ENCODE data around the gene ELMO1.

The ELMO1 gene

DNA sequence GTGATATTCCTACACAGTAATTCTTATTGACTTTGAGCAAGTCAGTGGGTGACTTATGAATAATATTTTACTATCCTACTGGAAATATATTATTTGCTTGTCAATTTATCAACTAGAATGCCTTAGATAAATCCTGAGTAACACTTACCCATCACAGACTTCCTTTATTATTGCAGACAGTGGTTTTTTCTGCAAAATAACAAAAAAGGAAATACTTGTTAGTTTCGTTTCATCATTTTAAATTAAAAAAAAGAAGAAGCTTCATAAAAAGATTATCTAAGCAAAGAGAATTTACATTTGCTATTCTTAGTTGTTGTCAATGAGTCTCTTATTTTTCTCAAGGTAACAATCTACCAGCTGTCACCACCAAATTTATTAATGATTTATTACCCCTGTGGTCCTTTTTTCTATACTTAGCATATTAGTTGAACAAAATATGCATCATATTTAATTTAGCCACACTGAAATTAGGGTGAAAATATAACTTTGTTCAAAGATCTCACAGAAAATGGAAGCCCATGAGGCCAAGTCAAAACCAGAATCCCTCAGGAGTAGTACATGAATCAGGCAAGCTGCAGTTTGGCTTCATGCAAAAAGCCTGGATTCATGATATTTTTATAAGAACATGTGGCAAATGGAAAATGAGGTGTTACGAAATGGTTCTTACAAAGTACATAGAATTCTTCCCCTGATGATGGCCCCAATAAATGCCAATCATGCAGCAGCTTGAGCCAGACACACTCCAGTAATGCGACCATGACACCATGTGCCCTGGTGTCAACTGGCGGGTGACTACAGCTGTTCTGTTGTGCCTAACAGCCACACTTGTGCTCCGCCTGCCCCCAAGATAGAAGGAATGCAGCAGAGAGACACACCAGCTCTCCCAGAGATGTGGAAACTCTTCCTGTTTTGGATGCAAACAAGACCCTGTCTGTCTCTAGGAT, 132.6 kb downstream of the ELMO1 start:
- H3K4me3 ChIP-seq (ENCODE audit: low read depth in 1 of 2, low read length in 2 of 2), result no peak overlapping the region
- H3K9ac ChIP-seq (ENCODE audit: low read length), result no peak overlapping the region
- no peaks in the 10 kb centered on the region for H3K4me1 ChIP-seq (ENCODE audit: insufficient read depth, low read length)
- H3K9me3 ChIP-seq (ENCODE audit: low read length), result no peaks in the 10 kb centered on the region
- H3K27ac ChIP-seq (ENCODE audit: low read depth, low read length), result no peak overlapping the region
- H3K27me3 ChIP-seq (ENCODE audit: control insufficient read depth in 1 of 2, insufficient read depth in 2 of 2, low read length in 2 of 2), result no peaks in the 10 kb centered on the region
- no peaks in the 10 kb centered on the region for H3K36me3 ChIP-seq (ENCODE audit: insufficient read depth, low read length)

DNA sequence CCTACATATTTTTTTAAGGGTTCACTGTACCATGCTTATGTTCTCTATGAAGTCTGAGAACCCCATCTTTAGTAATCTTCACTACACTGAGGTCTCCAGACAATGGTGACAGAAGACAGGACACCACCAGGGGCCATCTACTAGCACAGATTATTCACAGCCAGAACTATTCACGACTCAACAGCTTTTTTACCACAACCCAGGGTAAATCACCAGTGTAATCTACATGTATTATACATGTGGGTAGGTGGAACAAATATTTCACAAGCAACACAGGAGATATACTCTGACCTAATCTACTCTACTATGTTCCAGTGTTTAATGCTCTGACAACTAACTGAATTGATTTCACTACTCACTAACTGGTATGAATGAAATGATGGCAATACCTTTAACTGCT, 136.1 kb downstream of the ELMO1 start:
- Histone ChIP-seq H3K9ac (ENCODE audit: low read length) (no peak overlapping the region), H3K9me3 (ENCODE audit: low read length) (no peaks in the 10 kb centered on the region), H3K27ac (ENCODE audit: low read depth, low read length) (no peak overlapping the region), H3K27me3 (ENCODE audit: control insufficient read depth in 1 of 2, insufficient read depth in 2 of 2, low read length in 2 of 2) (no peaks in the 10 kb centered on the region), H3K4me3 (ENCODE audit: low read depth in 1 of 2, low read length in 2 of 2) (no peak overlapping the region), H3K36me3 (ENCODE audit: insufficient read depth, low read length) (no peaks in the 10 kb centered on the region), H3K4me1 (ENCODE audit: insufficient read depth, low read length) (no peaks in the 10 kb centered on the region)

DNA sequence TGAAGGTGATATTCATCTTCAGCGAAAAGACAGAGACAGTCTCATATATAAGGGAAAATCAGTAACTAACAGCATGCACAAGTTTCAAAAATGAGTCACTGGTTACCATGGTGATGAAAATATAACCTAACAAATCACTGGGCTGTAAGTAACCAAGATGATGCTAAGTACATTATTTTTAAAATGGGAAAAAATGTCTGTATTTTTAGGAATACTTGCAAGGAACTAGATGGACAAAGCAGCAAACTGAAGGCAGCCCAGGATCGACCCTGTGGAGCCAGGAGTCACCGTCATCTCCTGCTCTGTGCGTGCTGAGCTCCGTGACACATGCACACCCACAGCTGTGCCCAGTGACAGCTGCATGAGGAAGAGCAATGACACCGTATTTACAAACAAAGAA, 137.3 kb downstream of the ELMO1 start:
- Histone ChIP-seq H3K9ac (ENCODE audit: low read length) (no peak overlapping the region), H3K9me3 (ENCODE audit: low read length) (no peaks in the 10 kb centered on the region), H3K4me1 (ENCODE audit: insufficient read depth, low read length) (no peaks in the 10 kb centered on the region), H3K27ac (ENCODE audit: low read depth, low read length) (no peak overlapping the region), H3K27me3 (ENCODE audit: control insufficient read depth in 1 of 2, insufficient read depth in 2 of 2, low read length in 2 of 2) (no peaks in the 10 kb centered on the region), H3K36me3 (ENCODE audit: insufficient read depth, low read length) (no peaks in the 10 kb centered on the region), H3K4me3 (ENCODE audit: low read depth in 1 of 2, low read length in 2 of 2) (no peak overlapping the region)

DNA sequence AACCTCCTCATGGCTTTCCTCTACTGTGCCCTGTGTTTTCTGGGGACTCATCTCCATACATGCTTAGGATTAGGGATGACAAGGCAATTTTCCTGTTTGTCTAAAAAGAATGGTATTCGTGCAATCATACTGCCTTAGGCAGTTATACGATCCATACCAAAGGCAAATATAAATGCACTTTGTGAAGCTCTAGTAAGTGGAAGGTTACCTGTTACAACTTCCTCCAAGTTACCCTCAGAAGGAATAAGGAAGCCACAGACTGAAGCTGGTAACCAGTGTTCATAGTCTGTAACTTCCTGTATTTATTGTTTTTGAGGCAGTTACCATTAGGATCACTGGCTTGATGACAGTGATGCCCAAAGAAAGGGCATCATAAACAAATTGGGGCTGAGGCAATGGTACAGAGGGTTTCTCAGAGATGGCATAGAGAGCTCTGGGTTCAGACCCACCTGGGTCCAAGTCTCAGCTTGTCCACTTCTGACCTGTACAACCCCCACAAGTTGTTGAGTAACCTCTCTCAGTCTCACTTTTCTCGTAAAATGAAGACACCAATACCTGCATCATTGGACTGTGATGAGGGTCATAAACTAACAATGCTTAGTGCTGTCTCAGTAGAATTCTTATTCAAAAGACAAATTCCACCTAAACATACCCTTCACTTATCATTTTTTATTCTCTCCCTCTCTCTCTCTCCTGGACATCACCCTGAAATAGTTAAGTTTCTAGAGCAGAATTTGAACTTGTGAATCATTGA, 138.2 kb downstream of the ELMO1 start:
- Histone ChIP-seq H3K9me3 (ENCODE audit: low read length) (no peaks in the 10 kb centered on the region), H3K4me3 (ENCODE audit: low read depth in 1 of 2, low read length in 2 of 2) (no peak overlapping the region), H3K27ac (ENCODE audit: low read depth, low read length) (no peak overlapping the region), H3K9ac (ENCODE audit: low read length) (no peak overlapping the region), H3K27me3 (ENCODE audit: control insufficient read depth in 1 of 2, insufficient read depth in 2 of 2, low read length in 2 of 2) (no peaks in the 10 kb centered on the region), H3K36me3 (ENCODE audit: insufficient read depth, low read length) (no peaks in the 10 kb centered on the region), H3K4me1 (ENCODE audit: insufficient read depth, low read length) (no peaks in the 10 kb centered on the region)

DNA sequence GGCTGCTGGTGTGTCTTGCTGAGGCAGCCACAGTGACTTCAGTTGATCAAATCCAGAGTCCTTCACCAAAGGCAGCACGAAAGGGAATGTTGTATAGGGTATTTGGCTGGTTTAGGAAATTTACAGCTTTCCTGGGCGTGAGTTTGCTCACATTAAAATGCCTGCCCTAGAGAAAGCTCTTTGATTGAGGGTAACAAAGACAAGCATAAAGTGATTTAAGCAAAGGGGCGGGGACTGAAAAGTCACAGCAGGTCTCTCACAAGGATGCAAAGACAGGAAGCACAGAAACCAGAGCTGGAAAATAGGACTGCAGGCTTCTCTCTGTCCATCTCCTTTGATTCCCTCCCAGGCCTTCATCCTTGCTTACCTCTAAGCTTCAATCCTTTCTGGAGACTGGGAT, 139.2 kb downstream of the ELMO1 start:
- no peaks in the 10 kb centered on the region for H3K9me3 ChIP-seq (ENCODE audit: low read length)
- no peak overlapping the region for H3K27ac ChIP-seq (ENCODE audit: low read depth, low read length)
- H3K27me3 ChIP-seq (ENCODE audit: control insufficient read depth in 1 of 2, insufficient read depth in 2 of 2, low read length in 2 of 2), result no peaks in the 10 kb centered on the region
- H3K4me3 ChIP-seq (ENCODE audit: low read depth in 1 of 2, low read length in 2 of 2), result no peak overlapping the region
- no peak overlapping the region for H3K9ac ChIP-seq (ENCODE audit: low read length)
- no peaks in the 10 kb centered on the region for H3K4me1 ChIP-seq (ENCODE audit: insufficient read depth, low read length)
- H3K36me3 ChIP-seq (ENCODE audit: insufficient read depth, low read length), result no peaks in the 10 kb centered on the region

DNA sequence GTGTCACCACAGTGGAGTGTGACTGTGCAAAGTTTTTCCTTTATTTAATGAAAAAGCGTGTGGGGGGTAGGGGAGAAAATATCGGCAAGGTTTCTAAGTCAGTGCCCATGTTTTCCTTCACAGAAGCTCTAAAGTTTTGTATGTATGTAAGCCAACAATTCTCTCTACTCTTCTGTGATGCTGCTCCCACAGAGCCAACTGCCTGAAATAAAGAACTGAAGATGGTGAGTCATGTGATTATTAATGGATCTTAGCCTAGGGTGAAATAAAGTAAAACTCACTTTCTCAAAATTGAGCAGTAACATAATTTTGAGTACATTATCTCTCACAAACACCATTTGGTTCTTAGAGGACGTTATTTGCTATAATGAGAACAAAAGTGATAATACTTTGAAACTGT, 143.7 kb downstream of the ELMO1 start:
- no peak overlapping the region for H3K9ac ChIP-seq (ENCODE audit: low read length)
- no peaks in the 10 kb centered on the region for H3K36me3 ChIP-seq (ENCODE audit: insufficient read depth, low read length)
- no peak overlapping the region for H3K27ac ChIP-seq (ENCODE audit: low read depth, low read length)
- H3K4me1 ChIP-seq (ENCODE audit: insufficient read depth, low read length), result no peaks in the 10 kb centered on the region
- no peaks in the 10 kb centered on the region for H3K27me3 ChIP-seq (ENCODE audit: control insufficient read depth in 1 of 2, insufficient read depth in 2 of 2, low read length in 2 of 2)
- H3K9me3 ChIP-seq (ENCODE audit: low read length), result no peaks in the 10 kb centered on the region
- H3K4me3 ChIP-seq (ENCODE audit: low read depth in 1 of 2, low read length in 2 of 2), result no peak overlapping the region

DNA sequence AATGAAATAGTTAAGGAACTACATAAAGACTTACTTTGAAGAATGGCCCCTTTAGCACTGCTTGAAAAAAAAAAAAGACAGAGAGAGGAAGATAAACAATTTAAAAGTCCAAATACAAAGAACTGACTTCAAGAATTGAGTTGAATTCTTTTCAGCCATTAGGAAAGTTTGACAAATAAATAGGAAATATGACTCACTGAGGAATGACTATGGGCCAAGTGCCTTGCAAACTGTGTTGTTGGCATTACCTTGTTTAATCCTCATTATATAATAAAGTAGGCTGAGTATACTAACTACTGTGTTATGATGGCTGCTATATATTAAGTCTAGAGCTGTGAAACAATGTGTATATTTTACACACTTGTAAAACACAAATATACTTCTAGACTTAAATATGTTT, 151.1 kb downstream of the ELMO1 start:
- no peak overlapping the region for H3K27ac ChIP-seq (ENCODE audit: low read depth, low read length)
- no peaks in the 10 kb centered on the region for H3K9me3 ChIP-seq (ENCODE audit: low read length)

DNA sequence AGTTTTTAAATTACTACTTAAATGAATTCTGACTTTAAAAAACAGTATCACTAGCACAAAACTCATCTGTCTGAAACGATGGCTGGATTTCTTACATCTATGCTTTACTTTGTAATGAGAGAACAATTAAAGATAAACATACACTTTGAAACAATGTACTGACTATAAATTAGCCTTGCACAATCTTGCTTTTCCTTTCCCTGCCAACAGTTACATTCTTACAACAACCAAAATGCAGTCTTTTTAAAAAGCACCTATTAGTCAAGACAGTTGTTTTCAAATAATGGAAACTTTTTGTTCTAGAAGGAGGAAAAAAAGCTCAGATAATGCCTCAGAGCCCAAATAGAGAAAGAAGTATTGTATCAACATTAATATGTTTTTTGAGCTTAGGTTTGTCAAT, 153.3 kb downstream of the ELMO1 start:
- no peak overlapping the region for H3K9ac ChIP-seq (ENCODE audit: low read length)
- H3K4me3 ChIP-seq (ENCODE audit: low read depth in 1 of 2, low read length in 2 of 2), result no peak overlapping the region
- H3K36me3 ChIP-seq (ENCODE audit: insufficient read depth, low read length), result no peaks in the 10 kb centered on the region
- H3K27me3 ChIP-seq (ENCODE audit: control insufficient read depth in 1 of 2, insufficient read depth in 2 of 2, low read length in 2 of 2), result no peaks in the 10 kb centered on the region
- H3K9me3 ChIP-seq (ENCODE audit: low read length), result no peaks in the 10 kb centered on the region
- no peaks in the 10 kb centered on the region for H3K4me1 ChIP-seq (ENCODE audit: insufficient read depth, low read length)
- H3K27ac ChIP-seq (ENCODE audit: low read depth, low read length), result no peak overlapping the region

More for the DNA sequence above, 151.1 kb downstream of the ELMO1 start:
- Histone ChIP-seq H3K9ac (ENCODE audit: low read length) (no peak overlapping the region), H3K4me1 (ENCODE audit: insufficient read depth, low read length) (no peaks in the 10 kb centered on the region), H3K4me3 (ENCODE audit: low read depth in 1 of 2, low read length in 2 of 2) (no peak overlapping the region), H3K27me3 (ENCODE audit: control insufficient read depth in 1 of 2, insufficient read depth in 2 of 2, low read length in 2 of 2) (no peaks in the 10 kb centered on the region), H3K36me3 (ENCODE audit: insufficient read depth, low read length) (no peaks in the 10 kb centered on the region)

DNA sequence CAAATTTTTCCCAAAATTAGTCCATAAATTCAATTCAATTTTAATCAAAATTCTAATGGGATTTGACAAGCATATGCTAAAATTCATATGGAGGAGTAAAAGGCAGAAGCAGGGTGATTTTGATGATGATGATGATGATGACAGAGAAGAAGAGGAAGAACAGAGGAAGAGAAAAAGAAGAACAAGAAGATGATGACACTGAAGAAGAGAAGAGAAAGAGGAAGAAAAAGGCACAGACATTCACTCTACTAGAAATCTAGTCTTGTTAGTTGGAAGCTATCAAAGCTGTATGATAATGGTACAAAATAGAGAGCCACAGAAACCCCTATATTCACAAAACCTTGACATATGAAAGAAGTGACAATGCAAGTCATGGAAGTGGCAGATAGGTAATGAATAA, 157.9 kb downstream of the ELMO1 start:
- H3K4me3 ChIP-seq (ENCODE audit: low read depth in 1 of 2, low read length in 2 of 2), result no peak overlapping the region
- peaks cover 2% of the 10 kb centered on the region for H3K4me1 ChIP-seq (ENCODE audit: insufficient read depth, low read length)
- H3K27me3 ChIP-seq (ENCODE audit: control insufficient read depth in 1 of 2, insufficient read depth in 2 of 2, low read length in 2 of 2), result no peaks in the 10 kb centered on the region
- H3K27ac ChIP-seq (ENCODE audit: low read depth, low read length), result no peak overlapping the region
- no peaks in the 10 kb centered on the region for H3K9me3 ChIP-seq (ENCODE audit: low read length)
- no peak overlapping the region for H3K9ac ChIP-seq (ENCODE audit: low read length)
- H3K36me3 ChIP-seq (ENCODE audit: insufficient read depth, low read length), result no peaks in the 10 kb centered on the region

DNA sequence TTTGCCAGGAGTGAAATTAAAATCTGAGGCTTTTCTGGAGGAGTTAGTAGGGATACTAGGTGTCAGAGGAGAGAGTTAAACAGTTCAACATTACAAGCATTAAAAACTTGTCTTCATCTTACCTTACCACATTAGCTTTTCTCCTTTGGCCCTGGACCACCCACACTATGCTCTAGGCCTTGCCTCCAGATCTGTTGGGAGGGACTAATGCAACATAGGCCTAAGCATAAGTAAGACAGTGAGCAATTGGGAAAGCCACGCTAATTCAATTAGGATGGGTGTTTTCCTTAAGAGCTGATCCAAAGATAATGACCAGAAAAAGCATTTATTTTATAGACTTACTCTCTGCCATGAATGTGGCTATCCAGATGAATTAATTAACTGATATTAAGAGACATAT, 158.9 kb downstream of the ELMO1 start:
- Histone ChIP-seq H3K27ac (ENCODE audit: low read depth, low read length) (no peak overlapping the region), H3K4me1 (ENCODE audit: insufficient read depth, low read length) (peaks cover 3% of the 10 kb centered on the region), H3K27me3 (ENCODE audit: control insufficient read depth in 1 of 2, insufficient read depth in 2 of 2, low read length in 2 of 2) (no peaks in the 10 kb centered on the region), H3K4me3 (ENCODE audit: low read depth in 1 of 2, low read length in 2 of 2) (no peak overlapping the region), H3K36me3 (ENCODE audit: insufficient read depth, low read length) (no peaks in the 10 kb centered on the region), H3K9me3 (ENCODE audit: low read length) (no peaks in the 10 kb centered on the region), H3K9ac (ENCODE audit: low read length) (no peak overlapping the region)

DNA sequence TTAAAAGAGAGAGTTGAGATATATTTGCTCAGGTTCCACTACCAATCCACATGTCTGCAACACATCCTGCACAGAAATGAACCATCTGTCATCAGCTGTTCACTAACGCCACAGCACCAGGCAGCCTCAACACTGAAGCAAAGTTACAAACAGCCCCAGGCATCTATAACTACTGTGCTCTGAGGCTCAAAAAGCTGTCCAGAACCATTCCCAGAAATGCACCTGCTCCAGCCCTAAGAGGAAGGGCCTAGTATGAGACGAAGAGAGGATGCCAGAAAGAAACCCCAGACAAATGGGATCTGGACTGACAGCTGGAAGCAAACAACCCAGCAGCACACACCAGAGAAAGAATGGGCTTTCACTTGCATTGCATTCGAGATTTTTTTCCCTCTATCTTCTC, 159.3 kb downstream of the ELMO1 start:
- Histone ChIP-seq H3K9ac (ENCODE audit: low read length) (no peak overlapping the region), H3K27me3 (ENCODE audit: control insufficient read depth in 1 of 2, insufficient read depth in 2 of 2, low read length in 2 of 2) (no peaks in the 10 kb centered on the region), H3K4me3 (ENCODE audit: low read depth in 1 of 2, low read length in 2 of 2) (no peak overlapping the region), H3K4me1 (ENCODE audit: insufficient read depth, low read length) (peaks cover 6% of the 10 kb centered on the region), H3K36me3 (ENCODE audit: insufficient read depth, low read length) (no peaks in the 10 kb centered on the region), H3K27ac (ENCODE audit: low read depth, low read length) (no peak overlapping the region), H3K9me3 (ENCODE audit: low read length) (no peaks in the 10 kb centered on the region)

Measured in muscle layer of colon (tissue), 2 donors.